AG09309 (cell line): Measurements from ENCODE around the gene CD7.

ENCODE experiments used
- DNase-seq: peaks from one replicate; pipeline ENCODE4 v3.0.0-alpha.2; 2010; ENCODE audit warnings: low read depth
- H3K4me3 ChIP-seq: 2 replicates; pipeline ENCODE4 v1.5.1; 2011; ENCODE audit warnings: mild to moderate bottlenecking, low read depth, low read length, moderate library complexity; ENCODE audit not compliant: control insufficient read depth
- TF ChIP-seq, protein P1 (sequence below): IDR thresholded peaks from 2 replicates; pipeline ENCODE4 v1.5.1; 2011; ENCODE audit warnings: mild to moderate bottlenecking, low read depth, low read length, inconsistent platforms; ENCODE audit not compliant: insufficient read depth, control insufficient read depth; ENCODE audit errors: missing control alignments

CD7 gene

DNA sequence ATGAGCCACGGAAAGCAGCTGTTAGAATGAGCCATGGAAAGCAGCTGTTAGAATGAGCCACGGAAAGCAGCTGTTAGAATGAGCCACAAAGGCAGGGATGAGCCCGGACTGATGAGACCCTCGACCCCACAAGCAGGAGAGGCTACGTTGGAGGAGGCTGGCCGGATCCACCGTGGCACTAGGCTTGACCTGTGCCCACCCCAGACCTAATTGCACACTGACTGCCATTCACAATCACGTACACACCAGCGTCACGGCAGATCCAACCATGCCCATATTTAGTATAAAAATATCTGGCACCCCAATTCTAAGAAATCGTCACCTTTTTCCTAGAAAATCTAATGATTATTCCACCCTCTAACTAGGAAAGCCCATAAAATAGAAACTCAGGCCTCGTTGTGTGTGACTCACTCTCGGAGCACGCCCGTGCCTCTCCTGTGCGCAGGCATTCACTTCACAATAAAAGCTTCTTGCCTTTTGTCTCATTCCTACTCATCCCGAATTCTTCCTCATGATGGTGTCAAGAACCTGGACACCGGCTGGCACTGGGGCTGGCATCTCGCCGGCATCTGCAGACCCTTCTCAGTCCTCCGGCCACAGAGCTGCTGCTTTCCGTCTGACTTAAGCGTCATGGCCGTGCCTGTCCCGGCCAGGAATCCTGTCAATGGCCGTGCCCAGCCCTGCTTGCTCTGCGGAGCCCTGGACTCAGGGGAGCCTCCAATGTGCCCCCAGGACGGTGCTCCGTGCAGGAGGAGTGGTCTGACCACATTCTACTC, 21.6 kb upstream of the CD7 start:
- H3K4me3 ChIP-seq = peak overlapping the region; percentile 31
- TF ChIP-seq, protein P1, sequence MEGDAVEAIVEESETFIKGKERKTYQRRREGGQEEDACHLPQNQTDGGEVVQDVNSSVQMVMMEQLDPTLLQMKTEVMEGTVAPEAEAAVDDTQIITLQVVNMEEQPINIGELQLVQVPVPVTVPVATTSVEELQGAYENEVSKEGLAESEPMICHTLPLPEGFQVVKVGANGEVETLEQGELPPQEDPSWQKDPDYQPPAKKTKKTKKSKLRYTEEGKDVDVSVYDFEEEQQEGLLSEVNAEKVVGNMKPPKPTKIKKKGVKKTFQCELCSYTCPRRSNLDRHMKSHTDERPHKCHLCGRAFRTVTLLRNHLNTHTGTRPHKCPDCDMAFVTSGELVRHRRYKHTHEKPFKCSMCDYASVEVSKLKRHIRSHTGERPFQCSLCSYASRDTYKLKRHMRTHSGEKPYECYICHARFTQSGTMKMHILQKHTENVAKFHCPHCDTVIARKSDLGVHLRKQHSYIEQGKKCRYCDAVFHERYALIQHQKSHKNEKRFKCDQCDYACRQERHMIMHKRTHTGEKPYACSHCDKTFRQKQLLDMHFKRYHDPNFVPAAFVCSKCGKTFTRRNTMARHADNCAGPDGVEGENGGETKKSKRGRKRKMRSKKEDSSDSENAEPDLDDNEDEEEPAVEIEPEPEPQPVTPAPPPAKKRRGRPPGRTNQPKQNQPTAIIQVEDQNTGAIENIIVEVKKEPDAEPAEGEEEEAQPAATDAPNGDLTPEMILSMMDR = no peak
- DNase-seq = peak; percentile 40

DNA sequence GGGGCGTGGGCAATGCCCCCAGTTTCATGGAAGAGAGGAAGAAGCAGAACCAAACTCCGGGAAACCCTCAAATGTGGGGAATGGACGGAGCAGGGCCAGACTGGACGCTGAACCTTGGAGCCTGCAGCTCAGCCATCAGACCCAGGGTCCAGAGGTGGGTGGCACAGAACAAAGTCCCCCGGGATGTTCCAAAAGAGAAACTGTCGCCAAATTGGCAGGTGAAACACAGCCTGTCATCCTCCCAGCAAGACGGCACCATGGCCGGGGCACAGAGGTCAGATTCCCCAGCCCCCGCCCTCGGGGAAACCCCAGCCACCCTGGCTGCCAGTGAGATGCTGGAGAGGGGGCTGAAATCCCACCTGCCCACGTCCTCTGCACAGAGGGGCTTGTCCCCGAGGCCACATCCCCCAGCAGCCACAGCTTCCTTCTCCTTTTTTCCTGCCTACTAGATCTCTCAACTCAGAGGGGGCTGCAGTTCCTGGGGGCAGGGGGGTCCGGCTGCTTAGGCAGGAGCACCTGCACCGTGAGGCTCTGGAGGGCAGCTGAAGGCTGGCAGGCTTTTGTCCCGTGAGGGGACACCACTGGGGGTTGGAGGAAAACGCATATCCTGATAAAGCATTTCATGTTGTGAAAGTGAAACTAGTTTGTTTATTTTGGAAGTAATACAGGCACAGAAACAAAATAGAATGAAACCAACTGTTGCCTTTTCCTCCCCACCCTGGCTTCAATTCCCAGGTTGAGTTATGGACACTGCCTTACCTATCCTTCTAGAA, 17.4 kb upstream of the CD7 start:
- DNase-seq = no peak
- peak overlapping the region; percentile 32 for H3K4me3 ChIP-seq
- TF ChIP-seq, protein P1 = no peak

DNA sequence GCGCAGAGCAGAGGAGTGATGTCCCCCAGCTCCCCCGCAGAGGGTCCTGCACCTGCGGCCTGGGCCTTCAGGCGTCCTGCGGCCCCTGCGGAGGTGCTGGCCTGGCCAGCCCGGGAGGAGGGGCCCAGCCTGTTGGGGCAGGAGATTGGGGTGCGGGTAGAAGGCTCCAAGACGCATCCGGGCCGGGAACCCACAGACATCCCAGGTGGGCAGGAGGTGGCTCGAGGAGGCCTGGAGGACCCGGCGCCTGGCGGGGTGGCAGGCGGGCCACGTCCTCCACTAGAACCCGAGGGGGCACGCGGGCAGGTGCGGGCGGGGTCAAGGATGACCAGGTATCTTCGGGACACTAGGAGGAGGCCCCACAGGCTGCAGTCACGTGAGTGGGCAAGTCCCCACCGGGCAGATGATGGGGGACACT, 16.8 kb upstream of the CD7 start:
- TF ChIP-seq, protein P1 = no peak
- H3K4me3 ChIP-seq = peak overlapping the region; percentile 63
- DNase-seq = no peak

DNA sequence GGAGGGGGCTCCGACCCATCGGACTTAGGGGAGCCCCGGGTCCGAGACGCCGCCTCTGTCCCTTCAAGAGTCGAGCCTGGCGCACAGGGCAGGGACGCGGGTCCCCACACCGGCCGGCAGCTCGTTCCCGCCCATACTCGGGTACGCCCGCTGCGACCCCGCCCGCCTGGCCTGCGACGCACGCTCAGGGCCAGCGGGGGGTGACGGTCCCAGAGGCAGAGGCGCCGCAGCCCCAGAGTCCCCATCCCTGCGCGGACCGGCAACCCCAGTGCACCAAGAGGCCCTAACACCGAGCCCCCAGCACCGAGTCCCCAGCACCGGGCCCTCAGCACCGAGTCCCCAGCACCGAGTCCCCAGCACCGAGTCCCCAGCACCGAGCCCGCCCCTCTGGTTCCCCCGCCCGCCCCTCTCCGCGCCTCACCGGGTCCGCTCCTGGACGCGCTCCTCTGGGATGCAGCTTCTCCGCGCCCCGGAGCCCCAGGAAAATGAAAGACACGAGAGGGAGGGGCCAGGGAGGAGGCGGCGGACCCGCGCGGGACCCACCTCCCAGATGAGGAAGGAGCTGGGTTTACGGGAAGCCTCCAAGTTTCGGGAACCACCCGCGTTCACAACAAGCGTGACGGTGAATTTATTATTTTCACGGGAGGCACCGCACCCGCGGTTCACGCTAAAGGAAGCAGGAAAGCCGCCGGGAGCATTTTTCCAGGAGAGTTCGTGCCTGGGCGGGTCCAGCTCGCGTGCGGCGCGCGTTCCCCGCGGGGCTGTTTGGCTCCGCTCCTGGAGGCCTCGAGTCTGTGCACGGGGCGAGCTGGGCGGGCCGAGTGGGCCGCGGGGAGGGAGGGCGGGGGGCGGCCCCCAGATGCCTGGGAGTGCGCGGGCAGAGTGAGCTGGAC, 16.1 kb upstream of the CD7 start, which contains the start of gene SECTM1:
TSS of gene SECTM1 (minus strand) at position 488 of the 893 bp plus-strand sequence. CDS start 6,526 bp downstream, outside the sequence.
- no peak for DNase-seq
- TF ChIP-seq, protein P1 = no peak
- peak within 1 kb of the TSS; percentile 63 for H3K4me3 ChIP-seq

DNA sequence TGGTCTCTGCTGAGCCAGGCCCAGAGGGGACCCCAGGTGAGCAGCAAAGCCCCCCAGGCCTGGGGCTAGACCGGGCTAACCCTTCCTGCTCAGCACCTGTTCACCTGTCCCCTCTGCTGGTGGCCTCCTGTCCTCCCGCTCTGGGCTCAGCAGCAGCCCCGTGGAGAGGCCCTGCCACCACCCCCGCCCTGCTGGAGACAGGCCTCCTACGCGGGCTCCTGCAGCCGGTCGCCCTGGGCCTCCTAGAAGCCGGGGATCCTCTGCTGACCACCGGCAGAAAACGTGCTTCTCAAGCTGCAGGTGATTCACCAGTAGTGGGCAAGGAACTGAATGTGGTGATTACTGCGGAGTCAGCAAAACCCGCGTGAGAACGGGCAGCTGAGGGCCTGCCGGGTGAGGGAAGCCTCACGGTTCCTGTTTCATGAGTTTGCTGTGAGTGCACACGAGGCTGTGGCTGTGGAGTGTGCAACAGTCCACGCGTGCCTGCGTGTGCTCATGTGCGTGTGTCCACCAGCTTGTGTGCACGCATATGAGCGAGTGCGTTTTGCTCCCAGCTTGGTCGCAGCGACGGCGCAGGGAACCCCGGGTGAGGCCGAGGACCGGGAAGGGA, 15.4 kb upstream of the CD7 start:
- H3K4me3 ChIP-seq = peak overlapping the region; percentile 63
- TF ChIP-seq, protein P1 = no peak
- no peak for DNase-seq
